ENCODE data around the gene ARID4A. TPM values are rescaled to one million over a fixed set of nuclear protein-coding genes. Genes with fewer than 3 reads are reported as not detected.

The ARID4A gene
- total and polyA plus RNA-seq, 10 donors = 7.3 to 55.0 (median 41.7) TPM

- TF ChIP-seq POLR2AphosphoS5 (IDR thresholded peaks at IDR 0.05) = no peak
- TF ChIP-seq, protein P1, sequence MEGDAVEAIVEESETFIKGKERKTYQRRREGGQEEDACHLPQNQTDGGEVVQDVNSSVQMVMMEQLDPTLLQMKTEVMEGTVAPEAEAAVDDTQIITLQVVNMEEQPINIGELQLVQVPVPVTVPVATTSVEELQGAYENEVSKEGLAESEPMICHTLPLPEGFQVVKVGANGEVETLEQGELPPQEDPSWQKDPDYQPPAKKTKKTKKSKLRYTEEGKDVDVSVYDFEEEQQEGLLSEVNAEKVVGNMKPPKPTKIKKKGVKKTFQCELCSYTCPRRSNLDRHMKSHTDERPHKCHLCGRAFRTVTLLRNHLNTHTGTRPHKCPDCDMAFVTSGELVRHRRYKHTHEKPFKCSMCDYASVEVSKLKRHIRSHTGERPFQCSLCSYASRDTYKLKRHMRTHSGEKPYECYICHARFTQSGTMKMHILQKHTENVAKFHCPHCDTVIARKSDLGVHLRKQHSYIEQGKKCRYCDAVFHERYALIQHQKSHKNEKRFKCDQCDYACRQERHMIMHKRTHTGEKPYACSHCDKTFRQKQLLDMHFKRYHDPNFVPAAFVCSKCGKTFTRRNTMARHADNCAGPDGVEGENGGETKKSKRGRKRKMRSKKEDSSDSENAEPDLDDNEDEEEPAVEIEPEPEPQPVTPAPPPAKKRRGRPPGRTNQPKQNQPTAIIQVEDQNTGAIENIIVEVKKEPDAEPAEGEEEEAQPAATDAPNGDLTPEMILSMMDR (IDR thresholded peaks at IDR 0.05 in 8 of 11, conservative IDR thresholded peaks at IDR 0.05 in 3 of 11) = peak in 5 of 11 experiments; percentile 6 to 43 (median 32)
- TF ChIP-seq POLR2A (IDR thresholded peaks at IDR 0.05) = no peak
- no peak for DNase-seq
- Histone ChIP-seq H3K27ac (no peak overlapping the region), H3K9me3 (no peaks in the 10 kb centered on the region), H3K36me3 (peaks cover 0 to 99% (median 72%) of the 10 kb centered on the region in 6 donors), H3K4me3 (no peak overlapping the region), H3K4me1 (no peaks in the 10 kb centered on the region), H3K27me3 (replicated peaks in 1 of 7) (no peaks in the 10 kb centered on the region)
- WGBS, 5 donors = 87 to 95% (median 95%) methylated on average over 3 of the region's 3 CpGs
- intact Hi-C loops (cut with DNase I; ENCODE audit: low total_unique reads) = no loop called here
These were observed 64.5 kb downstream of the ARID4A start for GRCh38 chr14:58362798-58363412.

- no peak overlapping the region for H3K27ac ChIP-seq
- H3K4me3 ChIP-seq = no peak overlapping the region
- no peaks in the 10 kb centered on the region for H3K4me1 ChIP-seq
- WGBS, 5 donors = 71 to 84% (median 81%) methylated on average over 4 of the region's 4 CpGs
- intact Hi-C loops (cut with DNase I; ENCODE audit: low total_unique reads) = no loop called here
- no peak for DNase-seq
- peaks cover 0 to 100% (median 82%) of the 10 kb centered on the region in 6 donors for H3K36me3 ChIP-seq
- no peaks in the 10 kb centered on the region for H3K27me3 ChIP-seq (replicated peaks in 1 of 7)
- H3K9me3 ChIP-seq = no peaks in the 10 kb centered on the region
- TF ChIP-seq, protein P1 (IDR thresholded peaks at IDR 0.05 in 8 of 11, conservative IDR thresholded peaks at IDR 0.05 in 3 of 11) = no peak
- TF ChIP-seq POLR2A (IDR thresholded peaks at IDR 0.05) = no peak
- no peak for TF ChIP-seq POLR2AphosphoS5 (IDR thresholded peaks at IDR 0.05)
These were observed 66.0 kb downstream of the ARID4A start for GRCh38 chr14:58364316-58364715.

DNA sequence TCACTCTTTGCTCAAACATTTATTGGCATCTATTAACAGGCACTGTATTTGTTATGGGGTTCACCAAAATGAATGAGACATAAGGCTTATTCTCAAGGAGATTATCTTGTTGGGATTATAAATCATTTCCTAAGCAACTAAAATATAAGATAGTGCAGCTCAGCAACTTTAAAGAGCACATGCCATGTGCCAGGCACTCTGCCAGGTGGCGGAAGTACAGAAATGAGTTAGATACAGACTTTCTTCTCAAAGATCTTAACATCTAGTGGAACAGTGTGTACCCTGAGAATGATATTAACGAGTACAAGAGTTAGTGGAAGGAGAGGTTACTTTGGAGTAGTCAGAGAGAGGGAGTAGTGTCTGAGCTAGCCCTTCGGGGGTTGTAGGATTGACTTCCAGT, 68.9 kb downstream of the ARID4A start:
- Histone ChIP-seq H3K4me3 (no peak overlapping the region), H3K9me3 (no peaks in the 10 kb centered on the region), H3K27ac (peak overlapping the region in 3 of 8 donors; percentile 8 to 24 (median 9)), H3K36me3 (peaks cover 2 to 100% (median 79%) of the 10 kb centered on the region in 6 donors), H3K4me1 (no peaks in the 10 kb centered on the region), H3K27me3 (replicated peaks in 1 of 7) (no peaks in the 10 kb centered on the region)
- intact Hi-C loops (cut with DNase I; ENCODE audit: low total_unique reads) = no loop called here
- TF ChIP-seq POLR2AphosphoS5 (IDR thresholded peaks at IDR 0.05) (peak in 1 of 3 donors; percentile 14), POLR2A (IDR thresholded peaks at IDR 0.05) (no peak)
- no peak for DNase-seq
- WGBS, 5 donors = 83 to 95% (median 84%) methylated on average over 3 of the region's 3 CpGs

- Histone ChIP-seq H3K36me3 (peaks cover 2 to 100% (median 85%) of the 10 kb centered on the region in 6 donors), H3K27me3 (replicated peaks in 1 of 7) (no peaks in the 10 kb centered on the region), H3K27ac (no peak overlapping the region), H3K9me3 (no peaks in the 10 kb centered on the region), H3K4me3 (no peak overlapping the region), H3K4me1 (no peaks in the 10 kb centered on the region)
- TF ChIP-seq POLR2A (IDR thresholded peaks at IDR 0.05) = no peak
- no peak for DNase-seq
- WGBS, 5 donors = 92 to 97% (median 95%) methylated on average over 1 of the region's 1 CpG
- intact Hi-C loops (cut with DNase I; ENCODE audit: low total_unique reads) = no loop called here
These were observed 70.6 kb downstream of the ARID4A start for GRCh38 chr14:58368956-58369355.

- intact Hi-C loops (cut with DNase I; ENCODE audit: low total_unique reads) = no loop called here
- no peaks in the 10 kb centered on the region for H3K27me3 ChIP-seq (replicated peaks in 1 of 7)
- DNase-seq = no peak
- peaks cover 0 to 100% (median 49%) of the 10 kb centered on the region in 6 donors for H3K36me3 ChIP-seq
- no peak overlapping the region for H3K4me3 ChIP-seq
- H3K9me3 ChIP-seq = no peaks in the 10 kb centered on the region
- TF ChIP-seq, protein P1 (IDR thresholded peaks at IDR 0.05 in 8 of 11, conservative IDR thresholded peaks at IDR 0.05 in 3 of 11) = no peak
- TF ChIP-seq POLR2A (IDR thresholded peaks at IDR 0.05) (no peak), POLR2AphosphoS5 (IDR thresholded peaks at IDR 0.05) (no peak)
- H3K27ac ChIP-seq = no peak overlapping the region
- H3K4me1 ChIP-seq = no peaks in the 10 kb centered on the region
These were observed 78.4 kb downstream of the ARID4A start for GRCh38 chr14:58376791-58377190.

Measured in spleen (tissue), 11 donors.